ENCODE results near the gene CCDC157.

GRCh38 chr22:30383061-30383460 lies 26.3 kb downstream of the CCDC157 start:
- no peak for TF ChIP-seq ZNF24 (IDR thresholded peaks at IDR 0.05)
- TF ChIP-seq POLR2A (IDR thresholded peaks at IDR 0.05; ENCODE audit: low read depth, low read length), result no peak
